Hepatocyte (in vitro differentiated cells): ENCODE measurements around the gene COL19A1. TPM values are rescaled to one million over a fixed set of nuclear protein-coding genes. Genes with fewer than 3 reads are reported as not detected.

Experiments used
- DNase-seq: peaks from one replicate; pipeline ENCODE4 v3.0.0-alpha.2; 2016; ENCODE audit warnings: low spot score
- H2AFZ ChIP-seq: fragments of 200-600 bp; sonication (generic); 2 replicates; pipeline ENCODE4 v1.6.0; 2016; ENCODE audit warnings: antibody characterized with exemption, mild to moderate bottlenecking
- H3K27ac ChIP-seq: fragments of 200-600 bp; sonication (generic); 2 replicates; pipeline ENCODE4 v1.5.1; 2016; ENCODE audit warnings: mild to moderate bottlenecking
- H3K27me3 ChIP-seq: fragments of 200-600 bp; sonication (generic); 2 replicates; pipeline ENCODE4 v1.6.1; 2016
- H3K36me3 ChIP-seq: fragments of 200-600 bp; sonication (generic); replicated peaks from 2 replicates; pipeline ENCODE4 v1.5.1; 2016; ENCODE audit warnings: low read depth; ENCODE audit not compliant: insufficient read depth
- H3K4me1 ChIP-seq: fragments of 200-600 bp; sonication (generic); 2 replicates; pipeline ENCODE4 v1.5.1; 2016; ENCODE audit warnings: mild to moderate bottlenecking, moderate library complexity; ENCODE audit not compliant: insufficient read depth
- H3K4me2 ChIP-seq: fragments of 200-600 bp; sonication (generic); 2 replicates; pipeline ENCODE4 v1.6.0; 2016
- H3K4me3 ChIP-seq: fragments of 200-600 bp; sonication (generic); 2 replicates; pipeline ENCODE4 v1.5.1; 2016; ENCODE audit warnings: mild to moderate bottlenecking
- H3K79me2 ChIP-seq: fragments of 200-600 bp; sonication (generic); 2 replicates; pipeline ENCODE4 v1.6.0; 2017; ENCODE audit warnings: mild to moderate bottlenecking
- H3K9me2 ChIP-seq: fragments of 200-600 bp; sonication (generic); replicated peaks from 2 replicates; pipeline ENCODE4 v1.6.0; 2017; ENCODE audit warnings: mild to moderate bottlenecking; ENCODE audit not compliant: insufficient read depth
- H3K9me3 ChIP-seq: fragments of 200-600 bp; sonication (generic); 2 replicates; pipeline ENCODE4 v1.5.1; 2016; ENCODE audit warnings: low read depth, mild to moderate bottlenecking
- H4K20me1 ChIP-seq: fragments of 200-600 bp; sonication (generic); 2 replicates; pipeline ENCODE4 v1.6.0; 2016; ENCODE audit warnings: mild to moderate bottlenecking; ENCODE audit not compliant: insufficient read depth, poor library complexity, severe bottlenecking
- EZH2 ChIP-seq: fragments of 200-600 bp; sonication (generic); IDR thresholded peaks from 2 replicates; pipeline ENCODE4 v1.6.1; 2016; ENCODE audit warnings: antibody characterized with exemption, mild to moderate bottlenecking, borderline replicate concordance
- EZH2phosphoT487 ChIP-seq: fragments of 200-600 bp; sonication (generic); IDR thresholded peaks from one replicate; pipeline ENCODE4 v1.6.1; 2018; ENCODE audit warnings: antibody characterized with exemption, mild to moderate bottlenecking, low read depth, moderate library complexity; ENCODE audit not compliant: unreplicated experiment, severe bottlenecking
- WGBS: methylation state at CpG from one replicate; pipeline ENCODE4 v1.1.6; 2016; ENCODE audit warnings: low lambda C conversion rate; ENCODE audit errors: missing lambda C conversion rate; 5-methylcytosine and 5-hydroxymethylcytosine counted together
- polyA plus RNA-seq: library from polyadenylated mRNA; unstranded; fragments of >200 nt; fragmentation: Nextera tagmentation; extraction: Ambion mirVana; gene quantifications from 2 replicates; pipeline ENCODE4 v1.2.1, GENCODE V29; 2016
- total RNA-seq: library from RNA; depleted of rRNA; stranded (reverse); fragments of >200 nt; gene quantifications from 2 replicates; pipeline ENCODE4 v1.2.3, GENCODE V29; 2014
- TF ChIP-seq, protein P1 (sequence below): fragments of 200-600 bp; sonication (generic); IDR thresholded peaks from 2 replicates; pipeline ENCODE4 v1.5.1; 2016; ENCODE audit warnings: antibody characterized with exemption, mild to moderate bottlenecking; ENCODE audit not compliant: poor library complexity

Gene COL19A1
- total and polyA plus RNA-seq, 2 experiments from 2014 or later = 1.1 to 1.2 TPM

GRCh38 chr6:70166088-70166958 lies 300.0 kb downstream of the COL19A1 start:
- no peaks in the 10 kb centered on the region for H3K4me1 ChIP-seq
- no peaks in the 10 kb centered on the region for H3K9me2 ChIP-seq
- peaks cover 3% of the 10 kb centered on the region for H3K27me3 ChIP-seq
- WGBS = 17% methylated on average over 24 of the region's 24 CpGs
- no peaks in the 10 kb centered on the region for H4K20me1 ChIP-seq
- H3K27ac ChIP-seq = no peak overlapping the region
- H3K4me2 ChIP-seq = peak overlapping the region; percentile 67
- no peaks in the 10 kb centered on the region for H3K79me2 ChIP-seq
- no peaks in the 10 kb centered on the region for H3K36me3 ChIP-seq
- no peaks in the 10 kb centered on the region for H3K9me3 ChIP-seq
- no peak overlapping the region for H3K4me3 ChIP-seq
- DNase-seq = peak; percentile 79
- H2AFZ ChIP-seq = peak overlapping the region; percentile 19
- TF ChIP-seq, protein P1, sequence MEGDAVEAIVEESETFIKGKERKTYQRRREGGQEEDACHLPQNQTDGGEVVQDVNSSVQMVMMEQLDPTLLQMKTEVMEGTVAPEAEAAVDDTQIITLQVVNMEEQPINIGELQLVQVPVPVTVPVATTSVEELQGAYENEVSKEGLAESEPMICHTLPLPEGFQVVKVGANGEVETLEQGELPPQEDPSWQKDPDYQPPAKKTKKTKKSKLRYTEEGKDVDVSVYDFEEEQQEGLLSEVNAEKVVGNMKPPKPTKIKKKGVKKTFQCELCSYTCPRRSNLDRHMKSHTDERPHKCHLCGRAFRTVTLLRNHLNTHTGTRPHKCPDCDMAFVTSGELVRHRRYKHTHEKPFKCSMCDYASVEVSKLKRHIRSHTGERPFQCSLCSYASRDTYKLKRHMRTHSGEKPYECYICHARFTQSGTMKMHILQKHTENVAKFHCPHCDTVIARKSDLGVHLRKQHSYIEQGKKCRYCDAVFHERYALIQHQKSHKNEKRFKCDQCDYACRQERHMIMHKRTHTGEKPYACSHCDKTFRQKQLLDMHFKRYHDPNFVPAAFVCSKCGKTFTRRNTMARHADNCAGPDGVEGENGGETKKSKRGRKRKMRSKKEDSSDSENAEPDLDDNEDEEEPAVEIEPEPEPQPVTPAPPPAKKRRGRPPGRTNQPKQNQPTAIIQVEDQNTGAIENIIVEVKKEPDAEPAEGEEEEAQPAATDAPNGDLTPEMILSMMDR = peak; percentile 72
- no peak for TF ChIP-seq EZH2phosphoT487
- TF ChIP-seq EZH2 = no peak

DNA sequence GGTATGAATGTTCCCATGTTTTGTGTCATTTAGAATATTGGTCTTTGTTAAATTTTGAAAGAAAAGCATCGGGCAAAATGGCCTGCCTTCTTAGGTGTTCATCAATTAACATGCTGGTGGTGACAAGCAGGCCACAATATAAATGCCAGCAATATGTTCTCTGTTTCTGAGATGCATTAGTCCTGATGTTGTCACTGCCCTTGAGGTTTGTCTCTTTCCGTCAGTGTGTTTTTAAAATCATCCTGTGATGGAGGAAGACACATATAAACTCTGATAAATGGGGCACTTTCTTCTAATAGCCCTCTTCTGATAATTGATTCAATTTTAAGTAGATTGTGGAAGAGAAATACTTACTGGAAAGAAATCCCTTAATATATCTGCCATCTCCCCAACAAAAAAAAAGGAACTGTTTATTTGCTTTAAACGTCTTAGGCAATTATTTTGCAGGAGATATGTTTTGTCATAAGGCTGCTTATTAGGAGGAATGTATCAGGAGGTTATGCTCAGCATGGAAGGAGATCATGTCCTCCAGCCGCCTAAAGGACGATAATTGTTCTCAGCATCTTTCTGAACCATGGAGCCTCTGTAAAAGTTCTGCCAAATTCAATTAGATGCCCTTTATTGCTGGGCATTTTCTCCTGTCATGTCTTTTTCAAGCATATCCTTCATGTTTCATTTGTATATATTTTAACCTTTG lies 302.5 kb downstream of the COL19A1 start:
- Histone ChIP-seq H3K4me1 (no peaks in the 10 kb centered on the region), H3K79me2 (no peaks in the 10 kb centered on the region), H3K4me2 (no peak overlapping the region), H3K9me2 (no peaks in the 10 kb centered on the region), H3K27ac (no peak overlapping the region), H4K20me1 (no peaks in the 10 kb centered on the region), H3K27me3 (peaks cover 3% of the 10 kb centered on the region), H2AFZ (no peak overlapping the region), H3K9me3 (no peaks in the 10 kb centered on the region), H3K36me3 (no peaks in the 10 kb centered on the region), H3K4me3 (no peak overlapping the region)
- TF ChIP-seq EZH2phosphoT487 (no peak), EZH2 (no peak)
- TF ChIP-seq, protein P1 = no peak
- no peak for DNase-seq
- 79% methylated on average over 5 of the region's 5 CpGs for WGBS

DNA sequence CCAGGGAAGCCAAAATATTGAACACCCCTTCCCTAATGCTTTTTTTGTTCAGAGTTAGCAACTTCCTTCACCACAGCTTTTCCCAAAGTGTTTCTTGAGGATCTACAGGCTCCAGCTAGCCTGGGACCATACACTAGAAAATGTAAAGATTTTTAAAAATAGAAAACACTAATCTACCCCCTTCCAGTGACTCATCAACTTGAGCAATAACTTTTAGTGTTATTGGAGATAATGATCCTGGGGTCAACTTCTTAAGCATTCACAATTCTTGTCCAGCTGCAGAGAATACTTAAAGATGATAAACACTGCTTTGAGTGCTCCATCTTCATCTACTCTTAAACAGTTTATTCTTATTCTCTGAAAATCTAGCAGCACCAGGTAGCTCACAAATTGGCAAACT lies 304.9 kb downstream of the COL19A1 start:
- no peaks in the 10 kb centered on the region for H3K36me3 ChIP-seq
- H2AFZ ChIP-seq = no peak overlapping the region
- peaks cover 3% of the 10 kb centered on the region for H3K27me3 ChIP-seq
- H3K27ac ChIP-seq = no peak overlapping the region
- no peak overlapping the region for H3K4me2 ChIP-seq
- H3K4me3 ChIP-seq = no peak overlapping the region
- no peak for DNase-seq
- H4K20me1 ChIP-seq = no peaks in the 10 kb centered on the region
- no peaks in the 10 kb centered on the region for H3K79me2 ChIP-seq
- TF ChIP-seq, protein P1 = no peak
- TF ChIP-seq EZH2 = no peak
- no peak for TF ChIP-seq EZH2phosphoT487
- no peaks in the 10 kb centered on the region for H3K9me2 ChIP-seq
- no peaks in the 10 kb centered on the region for H3K4me1 ChIP-seq
- H3K9me3 ChIP-seq = no peaks in the 10 kb centered on the region
